Hepatocyte (in vitro differentiated cells): ENCODE results near the gene SLC26A11.

ENCODE experiments used
- CTCF ChIP-seq: fragments of 200-600 bp; sonication (generic); IDR thresholded peaks from 2 replicates; pipeline ENCODE4 v1.5.1; 2016; ENCODE audit warnings: antibody characterized with exemption, mild to moderate bottlenecking; ENCODE audit not compliant: poor library complexity
- EZH2 ChIP-seq: fragments of 200-600 bp; sonication (generic); IDR thresholded peaks from 2 replicates; pipeline ENCODE4 v1.6.1; 2016; ENCODE audit warnings: antibody characterized with exemption, mild to moderate bottlenecking, borderline replicate concordance

- TF ChIP-seq CTCF (no peak), EZH2 (no peak)
Measured at GRCh38 chr17:80248894-80249710, 28.9 kb downstream of the SLC26A11 start.
